Stimulated activated CD4-positive, alpha-beta T cell treated with anti-CD3 and anti-CD28 coated beads, Interleukin-4, amount 100 ng/mL, for 48 hours (primary cell): ENCODE data around the gene SAXO2.
A peak's percentile ranks its signal among the peaks of the same experiment; 100 is the strongest.
"Not testable (repeated sequence)": the region's sequence is repeated elsewhere in the genome, so short reads cannot be mapped to it uniquely, and the experiment has no call there.

Experiments used
- DNase-seq, 2 donors: peaks; one replicate each; pipeline ENCODE4 v3.0.0-alpha.2; 2020; ENCODE audit warnings: low read depth in 2 of 2

Gene SAXO2

GRCh38 chr15:82262422-82263026 lies at the start of gene SAXO2, which contains the start of gene EFL1:
Gene SAXO2, plus strand, starts transcription at chr15:82262818. Its CDS starts 62 bp downstream, at chr15:82262880.
Gene EFL1, minus strand, starts transcription at chr15:82262734. Its CDS starts 956 bp downstream, at chr15:82261778.
- peak; percentile 90 to 93 for DNase-seq

DNA sequence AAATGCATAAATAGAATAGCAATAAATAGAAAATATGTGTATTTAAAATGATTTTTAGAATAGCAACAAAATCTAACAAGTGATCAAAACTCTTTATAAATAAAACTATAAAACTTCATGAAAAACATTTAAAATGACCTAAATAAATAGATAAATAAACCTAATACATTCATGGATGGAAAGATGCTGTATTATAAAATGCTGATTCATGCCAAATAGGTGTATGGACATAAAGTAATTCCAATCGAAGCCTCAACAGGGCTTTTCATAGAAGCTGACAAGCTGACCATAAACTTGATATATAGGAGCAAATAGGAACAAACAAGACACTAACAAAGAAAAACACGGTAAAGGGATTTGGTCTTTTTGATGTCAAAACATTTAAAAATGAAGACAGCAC lies 46.5 kb upstream of the SAXO2 start:
- DNase-seq: not testable (repeated sequence)

- DNase-seq: not testable (repeated sequence)
These were observed 41.1 kb upstream of the SAXO2 start for GRCh38 chr15:82221535-82221934.

- DNase-seq: no peak
These were observed 33.9 kb upstream of the SAXO2 start for GRCh38 chr15:82228750-82229149.

- DNase-seq: no peak
These were observed 31.4 kb upstream of the SAXO2 start for GRCh38 chr15:82231233-82231632.

- DNase-seq: no peak
These were observed 30.8 kb upstream of the SAXO2 start for GRCh38 chr15:82231842-82232241.

GRCh38 chr15:82237944-82238534 lies 24.6 kb upstream of the SAXO2 start:
- DNase-seq: not testable (repeated sequence)

DNA sequence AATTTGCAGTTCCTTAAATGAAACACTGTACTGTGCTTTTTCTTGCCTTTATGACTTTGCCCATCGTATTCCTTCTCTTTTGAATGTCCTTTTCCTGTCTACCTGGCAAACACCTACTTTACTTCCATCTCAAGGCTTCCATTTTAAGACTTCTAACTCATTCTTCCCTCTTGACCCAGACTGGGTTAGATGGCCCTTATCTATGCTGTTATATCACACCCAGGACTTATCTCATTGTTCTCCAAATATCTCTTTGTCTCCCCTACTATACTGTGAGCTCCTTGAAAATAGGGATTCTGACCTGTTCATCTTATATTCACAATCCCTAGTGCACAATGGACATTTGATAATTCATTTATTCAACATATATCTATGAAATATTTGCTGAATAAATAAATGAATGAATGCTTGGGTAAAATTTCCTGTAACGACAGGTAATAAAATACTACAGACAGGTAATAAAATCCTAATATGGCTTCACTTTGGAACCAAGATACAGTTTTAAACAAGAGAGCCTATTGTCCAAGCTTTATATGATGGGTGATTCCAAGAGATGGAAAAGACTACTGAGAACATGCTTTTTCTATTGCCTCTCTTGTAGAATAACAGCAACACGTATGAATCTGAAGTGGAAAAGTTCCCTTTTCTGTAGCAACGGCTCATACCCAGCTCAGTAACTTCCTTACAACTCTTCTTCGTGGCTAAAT lies 22.8 kb upstream of the SAXO2 start:
- no peak for DNase-seq

GRCh38 chr15:82241836-82242499 lies 20.6 kb upstream of the SAXO2 start:
- DNase-seq: not testable (repeated sequence)

DNA sequence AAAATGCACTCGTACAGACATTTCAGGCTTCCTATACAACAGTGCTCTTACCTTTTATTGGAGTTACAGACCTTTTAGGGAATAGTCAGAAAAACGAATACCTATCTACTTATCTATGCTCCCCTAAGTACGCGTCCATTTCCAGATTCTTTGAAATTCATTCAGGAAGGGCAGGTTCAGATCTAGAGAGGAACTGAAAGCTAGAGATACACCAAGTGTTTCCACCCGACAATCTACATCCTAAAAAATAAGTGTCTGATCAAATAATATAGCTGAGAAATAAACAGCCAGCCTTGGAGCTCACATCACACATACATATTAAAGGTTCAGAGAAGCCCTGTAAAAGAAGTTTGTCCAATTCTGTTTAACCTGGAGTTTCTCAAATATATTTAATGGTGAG lies 19.0 kb upstream of the SAXO2 start:
- not testable (repeated sequence) for DNase-seq

DNA sequence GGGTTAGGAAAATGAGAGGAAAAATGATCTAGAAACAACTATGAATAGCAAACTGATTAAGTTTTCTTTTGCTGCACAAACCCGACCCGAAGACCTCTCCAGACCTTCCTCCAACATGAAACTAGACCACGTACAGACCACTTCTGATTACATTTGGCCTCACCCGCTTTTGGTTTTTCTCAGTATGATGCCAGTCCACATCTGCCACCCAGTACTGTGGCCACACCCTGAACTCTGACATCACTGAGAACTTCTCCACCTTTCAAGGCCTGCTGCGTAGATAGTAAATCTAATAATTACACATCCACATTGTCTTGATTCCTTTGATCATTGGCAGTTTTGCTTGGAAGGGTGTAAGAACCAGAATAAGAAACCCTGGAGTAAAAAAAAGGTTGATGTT lies 16.7 kb upstream of the SAXO2 start:
- not testable (repeated sequence) for DNase-seq

GRCh38 chr15:82248261-82248660 lies 14.4 kb upstream of the SAXO2 start:
- DNase-seq: not testable (repeated sequence)

- DNase-seq: peak; percentile 32 to 49
These were observed 824 bp upstream of the SAXO2 start for GRCh38 chr15:82261566-82262421.

- DNase-seq: no peak
These were observed 732 bp downstream of the SAXO2 start for GRCh38 chr15:82263350-82263749.

GRCh38 chr15:82267137-82267536 lies 4.5 kb downstream of the SAXO2 start:
- DNase-seq: not testable (repeated sequence)

DNA sequence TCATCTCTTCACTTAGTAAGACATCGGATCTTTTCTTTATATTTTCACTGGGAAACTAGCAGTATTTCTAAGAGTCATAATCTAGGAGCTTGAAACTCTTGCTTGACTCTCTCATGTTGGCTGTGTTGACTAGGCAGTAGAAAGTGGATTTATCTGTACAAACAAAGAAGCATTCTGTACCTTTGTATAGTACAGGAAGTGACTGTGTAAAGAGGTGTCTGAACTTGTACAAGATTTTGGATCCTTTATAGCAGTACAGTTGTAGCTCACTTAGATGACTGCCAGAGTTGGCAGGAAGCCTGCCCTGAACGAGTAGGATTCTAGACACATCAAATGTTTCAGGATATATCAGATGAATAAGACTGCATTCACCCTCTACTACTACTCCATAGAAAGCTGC lies 5.8 kb downstream of the SAXO2 start:
- DNase-seq: not testable (repeated sequence)

DNA sequence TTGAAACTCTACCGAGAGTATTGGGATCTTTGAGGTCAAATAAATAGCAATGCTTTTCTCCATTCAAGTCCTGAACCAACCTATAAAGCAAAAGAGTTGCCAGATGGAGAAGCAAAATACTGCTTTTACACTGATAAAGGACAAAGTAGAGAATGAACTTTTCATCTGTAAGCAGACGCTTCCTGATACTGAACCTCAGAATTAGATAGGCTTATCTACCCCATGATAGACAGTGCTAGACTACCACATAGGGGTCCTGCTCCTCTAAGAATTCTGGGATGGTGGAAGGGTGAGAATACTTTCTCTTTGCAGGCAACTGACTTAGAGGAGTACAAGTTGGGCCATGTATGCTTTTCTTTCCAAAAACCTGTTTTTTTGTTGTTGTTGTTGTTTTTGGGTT lies 9.5 kb downstream of the SAXO2 start:
- DNase-seq: no peak

DNA sequence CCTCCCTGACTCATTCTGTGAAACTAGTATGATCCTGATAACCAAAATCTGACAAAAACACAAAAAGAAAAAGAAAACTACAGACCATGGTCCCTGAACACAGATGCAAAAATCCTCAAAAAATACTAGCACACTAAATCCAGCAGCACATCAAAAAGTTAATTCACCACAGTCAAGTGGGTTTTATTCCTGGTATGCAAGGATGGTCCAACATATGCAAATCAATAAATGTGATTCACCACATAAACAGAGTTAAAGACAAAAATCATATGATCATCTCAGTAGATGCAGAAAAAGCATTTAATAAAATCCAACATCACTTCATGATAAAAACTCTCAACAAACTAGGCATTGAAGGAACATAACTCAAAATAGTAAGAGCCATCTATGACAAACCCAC lies 12.8 kb downstream of the SAXO2 start:
- no peak for DNase-seq

GRCh38 chr15:82281276-82281675 lies 18.7 kb downstream of the SAXO2 start:
- DNase-seq: not testable (repeated sequence)

GRCh38 chr15:82282386-82282785 lies 19.8 kb downstream of the SAXO2 start:
- DNase-seq: not testable (repeated sequence)

DNA sequence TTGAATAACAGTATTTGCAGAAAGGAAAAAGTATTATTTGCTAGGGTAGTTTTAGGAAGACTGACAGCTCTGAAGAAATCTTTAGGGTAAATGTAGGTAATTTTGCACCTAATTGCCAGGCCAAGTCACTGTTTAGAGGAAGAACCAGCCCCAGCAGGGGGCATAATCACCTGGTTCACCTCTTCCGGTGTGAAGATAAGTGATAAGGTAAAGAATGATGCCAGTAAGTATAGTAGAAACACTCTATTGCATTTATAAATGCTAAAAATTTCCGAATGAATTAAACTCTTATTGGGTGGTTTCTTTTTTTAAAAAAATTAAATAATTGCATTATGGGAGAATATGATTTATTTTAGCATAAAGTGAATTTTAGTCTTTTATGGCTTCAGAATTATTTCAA lies 21.8 kb downstream of the SAXO2 start:
- DNase-seq: not testable (repeated sequence)
